Endodermal cell (in vitro differentiated cells): ENCODE data around the gene ATMIN. TPM values are rescaled to one million over a fixed set of nuclear protein-coding genes. Genes with fewer than 3 reads are reported as not detected.

Experiments used
- DNase-seq: peaks from one replicate; pipeline ENCODE4 v3.0.0-alpha.2; 2017
- H3K27ac ChIP-seq: 2 replicates; pipeline ENCODE4 v1.5.1; 2013; ENCODE audit warnings: mild to moderate bottlenecking, low read depth, low read length, moderate library complexity
- H3K27me3 ChIP-seq: 2 replicates; pipeline ENCODE4 v1.6.1; 2013; ENCODE audit warnings: mild to moderate bottlenecking, low read length, moderate library complexity; ENCODE audit not compliant: insufficient read depth, control insufficient read depth, poor library complexity, severe bottlenecking
- H3K36me3 ChIP-seq: 2 replicates; pipeline ENCODE4 v1.7.0; 2013; ENCODE audit warnings: mild to moderate bottlenecking, low read length, moderate library complexity; ENCODE audit not compliant: control insufficient read depth, insufficient read depth
- H3K4me1 ChIP-seq: one replicate; pipeline ENCODE4 v1.7.0; 2013; ENCODE audit warnings: low read length; ENCODE audit not compliant: control insufficient read depth, insufficient read depth
- H3K4me3 ChIP-seq: 2 replicates; pipeline ENCODE4 v1.5.1; 2013; ENCODE audit warnings: mild to moderate bottlenecking, low read length, moderate library complexity
- H3K9ac ChIP-seq: 2 replicates; pipeline ENCODE4 v1.6.1; 2013; ENCODE audit warnings: mild to moderate bottlenecking, low read length, moderate library complexity; ENCODE audit not compliant: poor library complexity, severe bottlenecking; ENCODE audit errors: extremely low read depth
- H3K9me3 ChIP-seq: 2 replicates; pipeline ENCODE4 v1.6.1; 2013; ENCODE audit warnings: mild to moderate bottlenecking, low read length, moderate library complexity; ENCODE audit not compliant: control insufficient read depth
- H3K27ac Mint-ChIP-seq: 2 replicates; pipeline ENCODE4 v1.8.0; 2020; ENCODE audit warnings: mixed read lengths
- H3K27me3 Mint-ChIP-seq: 2 replicates; pipeline ENCODE4 v1.8.0; 2021; ENCODE audit warnings: mild to moderate bottlenecking, mixed read lengths; ENCODE audit not compliant: insufficient read depth
- H3K36me3 Mint-ChIP-seq: 2 replicates; pipeline ENCODE4 v1.8.0; 2020; ENCODE audit warnings: low read depth, mixed read lengths
- H3K4me1 Mint-ChIP-seq: 2 replicates; pipeline ENCODE4 v1.8.0; 2020; ENCODE audit warnings: mixed read lengths
- H3K4me3 Mint-ChIP-seq: 2 replicates; pipeline ENCODE4 v1.8.0; 2020; ENCODE audit warnings: mild to moderate bottlenecking, moderate library complexity, mixed read lengths
- H3K9me3 Mint-ChIP-seq: 2 replicates; pipeline ENCODE4 v1.8.0; 2020; ENCODE audit warnings: mild to moderate bottlenecking, mixed read lengths
- WGBS, 2 experiments: methylation state at CpG; one replicate each; pipeline versions ENCODE4 v1.1.5 to v1.1.7; 2013; ENCODE audit warnings: missing lambda C conversion rate in 2 of 2, mixed read lengths in 1 of 2; ENCODE audit not compliant: insufficient coverage in 1 of 2, insufficient read length in 1 of 2; 5-methylcytosine and 5-hydroxymethylcytosine counted together
- total RNA-seq, 2 donors: library from RNA; stranded (reverse); fragmentation: NEBNext Ultra II Directional in 1 of 2; extraction: Animal tissue kit (Norgen Biotek cat#: 25700) in 1 of 2; gene quantifications; 2 replicates in 1 of 2; 3 replicates in 1 of 2; pipeline ENCODE4 v1.2.1, GENCODE V29; 2021
- TF ChIP-seq, protein P1 (sequence below): fragments of 200-600 bp; sonication (generic); conservative IDR thresholded peaks from 2 replicates; pipeline ENCODE4 v1.5.0; 2021; ENCODE audit warnings: antibody characterized with exemption, mild to moderate bottlenecking

Gene ATMIN
- total RNA-seq, 2 donors from 2014 or later = 45.7 to 53.6 TPM

DNA sequence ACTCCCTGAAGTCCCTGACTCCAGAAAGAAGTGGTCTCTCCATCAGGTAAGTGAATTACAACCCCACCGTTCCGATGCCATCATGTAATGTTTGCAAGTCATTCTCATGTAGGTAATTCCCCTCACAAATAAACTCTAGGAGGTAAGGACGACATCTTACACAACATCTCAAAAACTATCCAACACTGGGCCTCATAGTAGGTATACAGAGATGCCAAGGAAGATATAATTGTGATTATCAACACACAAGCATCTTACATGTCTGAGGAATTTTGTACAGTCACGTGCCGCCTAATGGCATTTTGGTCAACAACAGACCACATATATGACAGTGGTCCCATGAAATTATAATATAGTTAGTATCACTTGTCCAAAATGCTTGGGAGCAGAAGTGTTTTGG lies 53.2 kb downstream of the ATMIN start:
- TF ChIP-seq, protein P1, sequence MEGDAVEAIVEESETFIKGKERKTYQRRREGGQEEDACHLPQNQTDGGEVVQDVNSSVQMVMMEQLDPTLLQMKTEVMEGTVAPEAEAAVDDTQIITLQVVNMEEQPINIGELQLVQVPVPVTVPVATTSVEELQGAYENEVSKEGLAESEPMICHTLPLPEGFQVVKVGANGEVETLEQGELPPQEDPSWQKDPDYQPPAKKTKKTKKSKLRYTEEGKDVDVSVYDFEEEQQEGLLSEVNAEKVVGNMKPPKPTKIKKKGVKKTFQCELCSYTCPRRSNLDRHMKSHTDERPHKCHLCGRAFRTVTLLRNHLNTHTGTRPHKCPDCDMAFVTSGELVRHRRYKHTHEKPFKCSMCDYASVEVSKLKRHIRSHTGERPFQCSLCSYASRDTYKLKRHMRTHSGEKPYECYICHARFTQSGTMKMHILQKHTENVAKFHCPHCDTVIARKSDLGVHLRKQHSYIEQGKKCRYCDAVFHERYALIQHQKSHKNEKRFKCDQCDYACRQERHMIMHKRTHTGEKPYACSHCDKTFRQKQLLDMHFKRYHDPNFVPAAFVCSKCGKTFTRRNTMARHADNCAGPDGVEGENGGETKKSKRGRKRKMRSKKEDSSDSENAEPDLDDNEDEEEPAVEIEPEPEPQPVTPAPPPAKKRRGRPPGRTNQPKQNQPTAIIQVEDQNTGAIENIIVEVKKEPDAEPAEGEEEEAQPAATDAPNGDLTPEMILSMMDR = no peak
- Histone ChIP-seq H3K27me3 (no peaks in the 10 kb centered on the region), H3K9ac (no peak overlapping the region), H3K36me3 (peaks cover 64% of the 10 kb centered on the region), H3K9me3 (no peaks in the 10 kb centered on the region), H3K4me1 (peaks cover 4% of the 10 kb centered on the region), H3K27ac (no peak overlapping the region), H3K4me3 (no peak overlapping the region)
- no peak overlapping the region for H3K4me3 Mint-ChIP-seq
- 90 to 100% methylated on average over 3 to 4 of the region's 5 CpGs for WGBS, 2 experiments
- H3K27me3 Mint-ChIP-seq = no peaks in the 10 kb centered on the region
- H3K36me3 Mint-ChIP-seq = peaks cover 56% of the 10 kb centered on the region
- peaks cover 6% of the 10 kb centered on the region for H3K4me1 Mint-ChIP-seq
- no peak for DNase-seq
- peak overlapping the region; percentile 20 for H3K27ac Mint-ChIP-seq
- no peaks in the 10 kb centered on the region for H3K9me3 Mint-ChIP-seq

DNA sequence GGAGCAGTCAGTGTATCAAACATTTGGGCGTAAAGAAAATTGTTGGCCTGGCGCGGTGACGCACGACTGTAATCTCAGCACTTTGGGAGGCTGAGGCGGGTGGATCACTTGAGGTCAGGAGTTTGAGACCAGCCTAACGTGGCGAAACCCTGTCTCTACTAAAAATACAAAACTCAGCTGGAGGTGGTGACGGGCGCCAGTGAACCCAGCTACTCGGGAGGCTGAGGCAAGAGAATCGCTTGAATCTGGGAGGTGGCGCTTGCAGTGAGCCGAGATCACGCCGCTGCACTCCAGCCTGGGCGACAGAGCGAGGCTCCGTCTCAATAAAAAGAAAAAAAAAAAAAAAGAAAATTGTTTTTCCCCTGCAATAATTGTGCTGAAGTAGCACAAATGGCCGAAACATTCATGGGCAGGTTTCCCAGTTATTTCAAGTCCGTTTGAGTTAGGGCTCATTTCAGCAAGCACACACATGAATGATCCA lies 59.2 kb downstream of the ATMIN start:
- peak overlapping the region; percentile 68 for H3K9ac ChIP-seq
- H3K4me3 ChIP-seq = peak overlapping the region; percentile 94
- H3K9me3 ChIP-seq = no peaks in the 10 kb centered on the region
- H3K36me3 Mint-ChIP-seq = peaks cover 22% of the 10 kb centered on the region
- H3K4me3 Mint-ChIP-seq = peak overlapping the region; percentile 76
- H3K27ac ChIP-seq = no peak overlapping the region
- no peak for DNase-seq
- no peaks in the 10 kb centered on the region for H3K9me3 Mint-ChIP-seq
- H3K4me1 Mint-ChIP-seq = peaks cover 4% of the 10 kb centered on the region
- no peaks in the 10 kb centered on the region for H3K27me3 Mint-ChIP-seq
- H3K36me3 ChIP-seq = peaks cover 36% of the 10 kb centered on the region
- H3K27me3 ChIP-seq = no peaks in the 10 kb centered on the region
- H3K4me1 ChIP-seq = no peaks in the 10 kb centered on the region
- TF ChIP-seq, protein P1 = no peak
- H3K27ac Mint-ChIP-seq = no peak overlapping the region
- 72 to 82% methylated on average over 17 to 21 of the region's 21 CpGs for WGBS, 2 experiments

GRCh38 chr16:81095653-81095952 lies 60.0 kb downstream of the ATMIN start:
- TF ChIP-seq, protein P1 = no peak
- Histone ChIP-seq H3K27ac (peak overlapping the region; percentile 41), H3K36me3 (peaks cover 28% of the 10 kb centered on the region), H3K27me3 (no peaks in the 10 kb centered on the region), H3K9me3 (no peaks in the 10 kb centered on the region), H3K4me3 (peak overlapping the region; percentile 94), H3K4me1 (no peaks in the 10 kb centered on the region), H3K9ac (peak overlapping the region; percentile 68)
- 0% methylated on average over 20 to 22 of the region's 22 CpGs for WGBS, 2 experiments
- Mint-ChIP-seq H3K4me3 (peak overlapping the region; percentile 76), H3K9me3 (no peaks in the 10 kb centered on the region), H3K4me1 (peaks cover 4% of the 10 kb centered on the region), H3K27ac (no peak overlapping the region), H3K36me3 (peaks cover 14% of the 10 kb centered on the region), H3K27me3 (no peaks in the 10 kb centered on the region)
- DNase-seq = no peak
